Testis (tissue), 2 donors: ENCODE data around the gene ASB13.

Source experiments
- POLR2A ChIP-seq: fragments of 450-650 bp; IDR thresholded peaks from one replicate; pipeline ENCODE4 v1.6.1; 2017; ENCODE audit warnings: antibody characterized with exemption, mild to moderate bottlenecking, moderate library complexity
- TF ChIP-seq, protein P1 (sequence below), 3 experiments: fragments of 450-650 bp in 2 of 3; fragments of 200-600 bp in 1 of 3; sonication (generic) in 1 of 3; IDR thresholded peaks; one replicate each; pipeline ENCODE4 v1.5.1; 2016 to 2019; ENCODE audit warnings: antibody characterized with exemption in 3 of 3, mild to moderate bottlenecking in 2 of 3, moderate library complexity in 1 of 3

DNA sequence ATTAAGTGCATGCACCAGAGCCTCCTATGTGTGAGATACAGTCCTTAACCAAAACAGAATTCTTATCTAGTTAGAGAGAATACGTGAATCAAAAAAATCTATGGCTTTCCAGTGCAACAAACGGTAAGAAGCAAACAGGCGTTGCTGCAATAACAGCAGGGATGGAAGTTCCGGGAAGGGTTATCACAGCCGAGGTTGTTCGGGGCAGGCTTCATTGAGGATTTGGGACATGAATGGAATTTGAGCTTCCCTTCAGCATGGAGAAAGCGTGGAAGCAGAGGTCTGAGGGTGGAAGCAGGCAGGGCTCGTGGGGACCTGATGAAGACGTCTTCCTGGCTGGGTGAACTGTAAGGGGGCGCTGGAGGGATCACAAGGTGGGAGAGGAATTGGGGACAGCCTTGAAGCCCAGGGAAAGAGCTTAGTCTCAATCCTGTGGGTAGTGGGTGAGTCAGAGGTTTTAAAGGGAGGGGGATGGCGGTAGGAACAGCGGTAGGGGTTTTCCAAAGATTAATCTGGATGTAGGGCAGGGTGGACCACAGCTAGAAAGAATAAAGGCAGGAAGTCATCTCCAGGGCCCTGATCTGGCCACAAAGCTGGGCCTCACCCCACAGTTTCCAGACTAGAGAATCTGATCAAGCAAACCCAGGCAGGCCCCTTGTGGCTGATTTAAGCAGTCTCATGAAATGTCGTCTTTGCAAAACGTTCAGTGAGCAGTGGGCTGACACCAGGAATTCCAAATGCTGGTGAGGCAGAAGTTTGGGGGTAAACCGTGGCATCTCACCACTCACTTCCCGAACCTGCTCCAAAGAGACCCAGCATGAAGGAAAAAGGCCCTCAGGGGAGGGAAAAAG, 76.5 kb downstream of the ASB13 start:
- TF ChIP-seq, protein P1, sequence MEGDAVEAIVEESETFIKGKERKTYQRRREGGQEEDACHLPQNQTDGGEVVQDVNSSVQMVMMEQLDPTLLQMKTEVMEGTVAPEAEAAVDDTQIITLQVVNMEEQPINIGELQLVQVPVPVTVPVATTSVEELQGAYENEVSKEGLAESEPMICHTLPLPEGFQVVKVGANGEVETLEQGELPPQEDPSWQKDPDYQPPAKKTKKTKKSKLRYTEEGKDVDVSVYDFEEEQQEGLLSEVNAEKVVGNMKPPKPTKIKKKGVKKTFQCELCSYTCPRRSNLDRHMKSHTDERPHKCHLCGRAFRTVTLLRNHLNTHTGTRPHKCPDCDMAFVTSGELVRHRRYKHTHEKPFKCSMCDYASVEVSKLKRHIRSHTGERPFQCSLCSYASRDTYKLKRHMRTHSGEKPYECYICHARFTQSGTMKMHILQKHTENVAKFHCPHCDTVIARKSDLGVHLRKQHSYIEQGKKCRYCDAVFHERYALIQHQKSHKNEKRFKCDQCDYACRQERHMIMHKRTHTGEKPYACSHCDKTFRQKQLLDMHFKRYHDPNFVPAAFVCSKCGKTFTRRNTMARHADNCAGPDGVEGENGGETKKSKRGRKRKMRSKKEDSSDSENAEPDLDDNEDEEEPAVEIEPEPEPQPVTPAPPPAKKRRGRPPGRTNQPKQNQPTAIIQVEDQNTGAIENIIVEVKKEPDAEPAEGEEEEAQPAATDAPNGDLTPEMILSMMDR (IDR thresholded peaks at IDR 0.05), result no peak
- TF ChIP-seq POLR2A, result no peak
